NT2/D1 (cell line): ENCODE measurements around the gene ATRAID.

Experiments
- DNase-seq: peaks from one replicate; pipeline ENCODE4 v3.0.0-alpha.2; 2011; ENCODE audit warnings: low read depth, low spot score
- H3K27me3 ChIP-seq: 2 replicates; pipeline ENCODE4 v1.6.0; 2011; ENCODE audit warnings: mild to moderate bottlenecking; ENCODE audit not compliant: insufficient read length, insufficient read depth
- H3K36me3 ChIP-seq: 2 replicates; pipeline ENCODE4 v1.6.1; 2011; ENCODE audit warnings: mild to moderate bottlenecking, low read length, mixed read lengths; ENCODE audit not compliant: insufficient read depth, insufficient read length
- H3K4me1 ChIP-seq: 2 replicates; pipeline ENCODE4 v1.5.1; 2011; ENCODE audit not compliant: insufficient read depth, insufficient read length
- H3K4me3 ChIP-seq: 2 replicates; pipeline ENCODE4 v1.5.1; 2011; ENCODE audit warnings: low read depth; ENCODE audit not compliant: insufficient read length
- H3K9ac ChIP-seq: 2 replicates; pipeline ENCODE4 v1.6.0; 2011; ENCODE audit warnings: low read depth; ENCODE audit not compliant: insufficient read length
- H3K9me3 ChIP-seq: 2 replicates; pipeline ENCODE4 v1.5.1; 2011; ENCODE audit warnings: mild to moderate bottlenecking, low read length; ENCODE audit not compliant: insufficient read depth
- SUZ12 ChIP-seq: IDR thresholded peaks from 2 replicates; pipeline ENCODE4 v1.6.1; 2011; ENCODE audit not compliant: insufficient read length, insufficient read depth; ENCODE audit errors: extremely low read depth
- YY1 ChIP-seq: IDR thresholded peaks from 2 replicates; pipeline ENCODE4 v1.6.1; 2011; ENCODE audit not compliant: insufficient read length, insufficient read depth
- ZNF274 ChIP-seq: IDR thresholded peaks from 2 replicates; pipeline ENCODE4 v1.6.1; 2011; ENCODE audit warnings: mild to moderate bottlenecking, low read depth, low read length

Gene ATRAID, protein sequence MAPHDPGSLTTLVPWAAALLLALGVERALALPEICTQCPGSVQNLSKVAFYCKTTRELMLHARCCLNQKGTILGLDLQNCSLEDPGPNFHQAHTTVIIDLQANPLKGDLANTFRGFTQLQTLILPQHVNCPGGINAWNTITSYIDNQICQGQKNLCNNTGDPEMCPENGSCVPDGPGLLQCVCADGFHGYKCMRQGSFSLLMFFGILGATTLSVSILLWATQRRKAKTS

DNA sequence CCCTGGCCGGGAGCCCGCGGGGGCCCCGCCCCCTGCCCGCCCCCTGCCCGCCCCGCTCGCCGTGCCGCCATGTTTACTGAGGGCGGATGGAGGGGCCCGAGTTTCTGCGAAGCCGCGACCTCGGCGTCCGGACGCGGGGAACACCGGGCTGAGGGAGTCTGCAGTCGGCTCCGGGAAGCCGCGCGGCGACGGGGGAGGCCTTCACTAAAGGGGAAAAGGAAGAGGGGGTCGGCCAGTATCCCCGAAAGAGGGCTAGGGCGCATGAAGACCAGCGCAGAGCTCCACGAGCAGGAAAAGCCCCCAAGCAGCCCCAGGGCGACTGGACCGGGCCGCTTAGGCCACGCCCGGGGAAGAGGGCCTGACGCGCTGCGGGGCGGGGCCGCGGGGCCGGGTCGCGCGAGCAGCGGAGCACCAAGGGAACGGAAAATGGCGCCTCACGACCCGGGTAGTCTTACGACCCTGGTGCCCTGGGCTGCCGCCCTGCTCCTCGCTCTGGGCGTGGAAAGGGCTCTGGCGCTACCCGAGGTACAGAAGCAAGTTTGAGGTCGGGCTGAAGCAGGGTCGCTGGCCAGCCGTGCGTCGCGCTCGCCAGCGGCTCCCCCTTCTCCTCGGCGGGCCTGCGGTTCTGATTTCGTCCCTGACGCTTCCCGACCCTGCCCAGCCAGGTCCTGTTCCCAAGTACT lies at the start of gene ATRAID, which contains the start of gene SLC5A6:
ATRAID (plus strand) TSS at position 99 of the 683 bp plus-strand sequence; CDS start at position 427, 328 bp downstream.
SLC5A6 (minus strand) TSS at position 326 of the 683 bp plus-strand sequence. CDS start 4,618 bp downstream, outside the sequence.
- no peaks in the 10 kb centered on the region for H3K27me3 ChIP-seq
- no peaks in the 10 kb centered on the region for H3K9me3 ChIP-seq
- H3K4me3 ChIP-seq, result peak within 1 kb of the TSS; percentile 89
- no peaks in the 10 kb centered on the region for H3K4me1 ChIP-seq
- H3K9ac ChIP-seq, result peak within 1 kb of the TSS; percentile 99
- TF ChIP-seq ZNF274 (no peak), SUZ12 (no peak), YY1 (peak; percentile 43)
- H3K36me3 ChIP-seq, result peaks cover 54% of the 10 kb centered on the region
- DNase-seq, result peak; percentile 80

DNA sequence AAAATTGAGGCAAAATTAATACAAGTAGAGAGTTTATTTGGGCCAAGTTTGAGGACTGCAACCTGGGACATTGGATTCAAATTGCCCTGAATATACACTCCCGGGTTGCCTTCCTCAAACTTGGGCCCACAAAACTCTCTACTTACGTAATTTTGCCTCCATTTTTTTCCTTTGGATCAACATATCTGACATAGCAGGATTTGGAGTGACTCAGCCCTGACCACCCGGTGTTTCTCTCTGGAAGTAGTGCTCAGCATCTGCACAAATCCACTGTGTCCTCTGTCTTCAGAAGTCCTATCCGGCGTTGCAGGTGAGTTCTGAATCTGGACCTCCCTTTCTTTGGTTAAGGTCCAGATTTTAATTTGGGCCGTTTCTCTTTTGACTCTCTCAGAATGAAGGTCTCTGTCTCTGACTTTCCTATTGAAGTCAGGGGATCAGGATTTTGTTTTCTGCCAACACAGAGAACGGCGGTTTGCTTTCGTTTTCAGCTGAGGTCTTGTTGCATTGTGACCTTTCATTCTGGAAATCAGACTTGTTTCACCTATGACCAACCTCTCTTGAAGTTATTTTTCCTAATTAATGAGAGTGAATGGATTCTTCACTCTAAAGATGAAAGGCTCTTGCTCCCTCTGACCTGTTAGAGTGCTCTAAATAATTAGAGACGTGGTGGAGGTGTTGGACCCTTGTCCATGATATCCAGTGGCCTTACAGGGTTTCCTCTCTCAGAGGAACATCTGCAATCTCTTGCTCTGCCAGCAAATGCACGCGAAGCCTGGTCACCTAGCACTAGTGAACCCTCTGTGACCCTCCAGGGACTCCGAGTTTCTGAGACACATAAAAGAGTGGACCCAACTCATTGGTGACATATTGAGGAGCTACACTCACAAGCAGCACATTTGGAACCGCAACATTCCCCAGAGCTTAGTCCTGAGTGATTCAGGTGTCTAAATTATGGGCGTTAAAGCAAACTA lies 49.4 kb upstream of the ATRAID start:
- no peaks in the 10 kb centered on the region for H3K27me3 ChIP-seq
- no peaks in the 10 kb centered on the region for H3K36me3 ChIP-seq
- DNase-seq, result no peak
- peaks cover 3% of the 10 kb centered on the region for H3K4me1 ChIP-seq
- H3K4me3 ChIP-seq, result no peak overlapping the region
- peaks cover 12% of the 10 kb centered on the region; the same call in 1 of the 2 replicates for H3K9me3 ChIP-seq
- no peak overlapping the region for H3K9ac ChIP-seq
- TF ChIP-seq YY1, result no peak
- no peak for TF ChIP-seq ZNF274
- TF ChIP-seq SUZ12, result no peak

DNA sequence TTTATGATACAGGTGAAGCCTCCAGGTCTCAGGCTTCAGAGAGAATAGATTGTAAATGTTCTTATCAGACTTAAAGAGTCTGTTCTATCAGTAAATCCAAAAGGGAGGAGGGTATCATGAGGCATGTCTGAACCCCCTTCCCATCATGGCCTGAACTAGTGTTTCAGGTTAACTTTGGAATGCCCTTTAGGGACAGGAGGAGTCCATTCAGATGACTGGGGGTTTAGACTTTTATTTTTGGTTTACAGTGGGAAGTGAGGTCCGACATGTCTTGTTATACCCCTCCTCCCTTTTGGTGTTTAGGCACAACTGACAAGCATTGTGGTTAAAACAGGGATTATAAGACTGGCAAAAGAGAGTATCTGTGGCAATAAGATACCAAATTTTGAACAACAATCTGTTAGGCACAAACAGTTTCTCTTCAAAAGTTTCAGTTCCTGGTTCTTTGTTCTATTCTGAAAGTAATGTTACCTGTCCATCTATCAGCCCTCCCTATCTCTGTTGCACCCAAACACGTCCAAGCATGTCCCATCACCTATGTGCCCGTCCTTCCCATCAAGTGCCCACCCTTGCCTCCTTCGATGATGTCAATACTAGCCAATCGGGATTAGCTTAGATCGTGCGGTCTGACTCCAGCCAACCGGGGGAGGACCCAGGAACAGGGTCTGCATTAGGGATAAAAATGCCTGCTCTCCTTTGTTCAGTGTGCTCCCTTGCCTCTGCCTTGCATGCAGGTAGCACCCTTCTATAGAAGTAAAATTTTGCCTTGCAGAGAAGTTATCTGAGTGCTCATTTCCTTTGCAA lies 46.7 kb upstream of the ATRAID start:
- Histone ChIP-seq H3K4me3 (no peak overlapping the region), H3K27me3 (no peaks in the 10 kb centered on the region), H3K9me3 (peaks cover 12% of the 10 kb centered on the region; the same call in 1 of the 2 replicates), H3K9ac (no peak overlapping the region), H3K4me1 (no peaks in the 10 kb centered on the region), H3K36me3 (no peaks in the 10 kb centered on the region)
- DNase-seq, result no peak
- no peak for TF ChIP-seq ZNF274
- TF ChIP-seq YY1, result no peak
- no peak for TF ChIP-seq SUZ12

DNA sequence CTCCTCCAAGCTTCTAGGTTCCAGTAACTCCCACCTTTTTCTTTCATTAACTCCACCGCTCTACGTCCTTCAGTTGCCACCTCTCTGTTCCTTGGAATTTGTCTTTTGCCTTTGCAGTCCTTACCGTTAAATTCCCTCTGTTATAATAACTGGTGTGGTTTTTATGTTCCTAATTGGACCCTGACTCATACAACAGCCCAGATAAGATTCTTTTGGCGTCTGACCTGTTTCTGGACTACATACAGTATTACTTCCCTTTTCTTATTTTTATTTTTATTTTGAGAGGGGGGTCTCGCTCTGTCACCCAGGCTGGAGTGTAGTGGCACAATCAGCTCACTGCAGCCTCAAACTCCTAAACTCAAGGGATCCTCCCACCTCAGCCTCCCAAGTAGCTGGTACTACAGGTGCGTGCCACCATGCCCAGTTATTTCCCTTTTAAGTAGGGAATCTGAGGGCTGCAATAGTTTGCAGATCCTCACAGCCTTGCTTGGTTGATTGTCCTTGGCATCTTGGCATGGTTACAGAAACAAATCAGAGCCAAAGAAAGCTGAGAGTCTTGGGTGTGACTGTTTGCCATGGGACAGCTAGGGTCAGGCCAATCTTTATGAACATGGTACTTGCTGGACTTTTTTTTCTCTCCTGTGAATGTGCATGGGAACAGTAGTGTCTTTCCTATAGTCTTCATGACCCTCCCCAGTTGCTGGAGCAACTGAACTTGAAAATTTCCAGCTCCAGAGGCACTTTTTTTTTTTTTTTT lies 41.1 kb upstream of the ATRAID start:
- Histone ChIP-seq H3K4me3 (no peak overlapping the region), H3K36me3 (no peaks in the 10 kb centered on the region), H3K27me3 (no peaks in the 10 kb centered on the region), H3K9ac (peak overlapping the region; percentile 2), H3K9me3 (0 out of 2 replicates have a peak, but pooled peaks cover under 1% of the 10 kb centered on the region), H3K4me1 (peaks cover 3% of the 10 kb centered on the region)
- TF ChIP-seq ZNF274 (no peak), YY1 (no peak), SUZ12 (no peak)
- DNase-seq, result no peak

DNA sequence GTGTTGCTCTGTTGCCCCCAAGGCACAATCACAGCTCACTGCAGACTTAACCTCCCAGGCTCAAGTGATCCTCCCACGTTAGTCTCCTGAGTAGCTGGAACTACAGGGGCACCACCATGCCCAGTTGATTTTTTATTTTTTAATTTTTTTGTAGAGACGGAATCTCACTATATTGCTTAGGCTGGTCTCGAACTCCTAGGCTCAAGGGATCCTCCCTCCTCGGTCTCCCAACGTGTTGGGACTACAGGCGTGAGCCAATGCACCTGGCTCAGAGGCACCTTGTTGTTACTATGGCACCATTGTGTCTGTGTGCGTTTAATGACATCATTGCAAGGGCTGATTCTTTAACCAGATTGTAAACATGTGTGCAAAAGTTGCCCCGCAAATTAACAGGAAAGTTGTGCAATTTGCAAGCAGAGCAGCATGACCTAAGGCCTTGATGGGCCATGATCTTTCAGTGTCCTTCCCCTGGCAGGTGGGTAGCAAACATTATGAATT lies 40.4 kb upstream of the ATRAID start:
- DNase-seq, result no peak
- Histone ChIP-seq H3K27me3 (no peaks in the 10 kb centered on the region), H3K9ac (no peak overlapping the region), H3K4me1 (peaks cover 3% of the 10 kb centered on the region), H3K36me3 (no peaks in the 10 kb centered on the region), H3K4me3 (no peak overlapping the region), H3K9me3 (no peaks in the 10 kb centered on the region)
- TF ChIP-seq YY1 (no peak), ZNF274 (no peak), SUZ12 (no peak)
